Adrenal gland (tissue), 5 donors: ENCODE data around the gene AZU1.

Experiments
- CTCF ChIP-seq, 6 experiments: fragments of 450-650 bp in 4 of 6; fragments of 200-600 bp in 2 of 6; sonication (generic) in 1 of 6; IDR thresholded peaks; 1 replicate in 5 of 6; 2 replicates in 1 of 6; pipeline versions ENCODE4 v1.5.1 to v1.8.0; 2016 to 2021; ENCODE audit warnings: antibody characterized with exemption in 6 of 6, mild to moderate bottlenecking in 2 of 6, moderate library complexity in 1 of 6
- POLR2A ChIP-seq, 2 donors: fragments of 450-650 bp; IDR thresholded peaks; one replicate each; pipeline ENCODE4 v1.6.1; 2017; ENCODE audit warnings: antibody characterized with exemption in 2 of 2, mild to moderate bottlenecking in 2 of 2, moderate library complexity in 1 of 2
- donor health status: DM: no; HTN: no; CAD: no.

- no peak for TF ChIP-seq CTCF (IDR thresholded peaks at IDR 0.05)
- no peak for TF ChIP-seq POLR2A (IDR thresholded peaks at IDR 0.05)
Observed at GRCh38 chr19:778910-779653, 48.6 kb upstream of the AZU1 start.
